Kidney epithelial cell (primary cell): ENCODE results near the gene SCUBE2. TPM values are rescaled to one million over a fixed set of nuclear protein-coding genes. Genes with fewer than 3 reads are reported as not detected.
A peak's percentile ranks its signal among the peaks of the same experiment; 100 is the strongest.

Experiments
- DNase-seq: peaks from one replicate; pipeline ENCODE4 v3.0.0-alpha.2; 2010; ENCODE audit warnings: low read depth
- H3K27me3 ChIP-seq: 2 replicates; pipeline ENCODE4 v1.6.0; 2011; ENCODE audit warnings: low read length; ENCODE audit not compliant: control insufficient read depth, insufficient read depth
- H3K36me3 ChIP-seq: 2 replicates; pipeline ENCODE4 v1.5.1; 2011; ENCODE audit warnings: low read length; ENCODE audit not compliant: control insufficient read depth, insufficient read depth
- H3K4me3 ChIP-seq: 2 replicates; pipeline ENCODE4 v1.5.1; 2011; ENCODE audit warnings: low read depth, mild to moderate bottlenecking, control low read depth, low read length
- total RNA-seq: library from RNA; depleted of rRNA; stranded (reverse); fragments of >200 nt; gene quantifications from 2 replicates; pipeline ENCODE4 v1.2.3, GENCODE V29; 2015
- TF ChIP-seq, protein P1 (sequence below): IDR thresholded peaks from 2 replicates; pipeline ENCODE4 v1.5.1; 2011; ENCODE audit warnings: mild to moderate bottlenecking, moderate library complexity, low read length, control low read depth, inconsistent platforms; ENCODE audit not compliant: insufficient read depth, poor library complexity, severe bottlenecking

The SCUBE2 gene
- total RNA-seq, 1 donor from 2014 or later = 1.3 TPM

DNA sequence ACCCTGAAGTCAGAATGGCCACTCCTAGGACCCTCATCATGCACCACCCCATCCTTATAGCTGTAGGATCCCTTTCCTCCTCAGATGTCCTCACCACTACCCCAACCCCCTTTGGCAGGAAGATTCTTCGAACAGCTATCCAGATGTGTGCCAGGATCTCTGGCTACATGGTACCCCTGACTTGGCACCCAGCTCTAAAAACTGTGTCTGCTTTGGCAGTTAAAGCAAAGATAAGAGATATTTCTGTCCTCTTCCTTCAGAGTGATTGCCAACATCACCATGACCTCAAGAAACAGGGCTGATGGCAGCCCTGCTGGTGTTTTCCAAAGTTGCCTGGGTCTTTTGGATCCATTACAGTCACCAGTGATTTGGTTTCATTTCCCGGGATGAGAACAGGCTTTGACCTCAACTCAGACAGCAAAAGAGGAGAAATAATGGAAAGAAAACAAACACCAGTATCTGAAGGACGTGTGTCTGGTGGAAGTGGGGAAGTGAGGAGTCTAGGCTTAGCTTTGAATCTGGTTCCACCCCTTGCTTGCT lies 83.3 kb downstream of the SCUBE2 start:
- TF ChIP-seq, protein P1, sequence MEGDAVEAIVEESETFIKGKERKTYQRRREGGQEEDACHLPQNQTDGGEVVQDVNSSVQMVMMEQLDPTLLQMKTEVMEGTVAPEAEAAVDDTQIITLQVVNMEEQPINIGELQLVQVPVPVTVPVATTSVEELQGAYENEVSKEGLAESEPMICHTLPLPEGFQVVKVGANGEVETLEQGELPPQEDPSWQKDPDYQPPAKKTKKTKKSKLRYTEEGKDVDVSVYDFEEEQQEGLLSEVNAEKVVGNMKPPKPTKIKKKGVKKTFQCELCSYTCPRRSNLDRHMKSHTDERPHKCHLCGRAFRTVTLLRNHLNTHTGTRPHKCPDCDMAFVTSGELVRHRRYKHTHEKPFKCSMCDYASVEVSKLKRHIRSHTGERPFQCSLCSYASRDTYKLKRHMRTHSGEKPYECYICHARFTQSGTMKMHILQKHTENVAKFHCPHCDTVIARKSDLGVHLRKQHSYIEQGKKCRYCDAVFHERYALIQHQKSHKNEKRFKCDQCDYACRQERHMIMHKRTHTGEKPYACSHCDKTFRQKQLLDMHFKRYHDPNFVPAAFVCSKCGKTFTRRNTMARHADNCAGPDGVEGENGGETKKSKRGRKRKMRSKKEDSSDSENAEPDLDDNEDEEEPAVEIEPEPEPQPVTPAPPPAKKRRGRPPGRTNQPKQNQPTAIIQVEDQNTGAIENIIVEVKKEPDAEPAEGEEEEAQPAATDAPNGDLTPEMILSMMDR = no peak
- peaks cover 26% of the 10 kb centered on the region for H3K27me3 ChIP-seq

DNA sequence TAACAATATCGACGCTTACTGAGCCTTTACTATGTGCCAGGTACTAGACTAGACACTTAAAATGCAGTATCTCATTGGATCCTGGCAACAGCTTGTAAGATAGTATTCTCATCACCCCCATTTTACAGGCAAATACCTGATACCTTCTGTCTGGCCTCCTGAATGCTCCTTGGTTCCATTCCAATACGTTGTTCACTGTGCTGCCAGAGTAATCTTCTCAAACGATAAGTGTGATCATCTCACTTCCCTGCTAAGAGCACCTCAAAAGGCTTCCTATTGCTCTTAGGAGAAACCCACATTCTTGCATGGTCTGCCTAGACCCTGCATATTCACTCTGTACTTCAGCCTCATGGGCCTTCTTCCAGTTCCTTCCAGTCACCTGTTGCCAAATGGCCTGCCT lies 86.3 kb downstream of the SCUBE2 start:
- TF ChIP-seq, protein P1 = no peak
- no peaks in the 10 kb centered on the region for H3K36me3 ChIP-seq
- H3K4me3 ChIP-seq = no peak overlapping the region
- H3K27me3 ChIP-seq = peaks cover 26% of the 10 kb centered on the region
- no peak for DNase-seq

More for the DNA sequence above, 83.3 kb downstream of the SCUBE2 start:
- Histone ChIP-seq H3K36me3 (no peaks in the 10 kb centered on the region), H3K4me3 (no peak overlapping the region)
- DNase-seq = no peak

DNA sequence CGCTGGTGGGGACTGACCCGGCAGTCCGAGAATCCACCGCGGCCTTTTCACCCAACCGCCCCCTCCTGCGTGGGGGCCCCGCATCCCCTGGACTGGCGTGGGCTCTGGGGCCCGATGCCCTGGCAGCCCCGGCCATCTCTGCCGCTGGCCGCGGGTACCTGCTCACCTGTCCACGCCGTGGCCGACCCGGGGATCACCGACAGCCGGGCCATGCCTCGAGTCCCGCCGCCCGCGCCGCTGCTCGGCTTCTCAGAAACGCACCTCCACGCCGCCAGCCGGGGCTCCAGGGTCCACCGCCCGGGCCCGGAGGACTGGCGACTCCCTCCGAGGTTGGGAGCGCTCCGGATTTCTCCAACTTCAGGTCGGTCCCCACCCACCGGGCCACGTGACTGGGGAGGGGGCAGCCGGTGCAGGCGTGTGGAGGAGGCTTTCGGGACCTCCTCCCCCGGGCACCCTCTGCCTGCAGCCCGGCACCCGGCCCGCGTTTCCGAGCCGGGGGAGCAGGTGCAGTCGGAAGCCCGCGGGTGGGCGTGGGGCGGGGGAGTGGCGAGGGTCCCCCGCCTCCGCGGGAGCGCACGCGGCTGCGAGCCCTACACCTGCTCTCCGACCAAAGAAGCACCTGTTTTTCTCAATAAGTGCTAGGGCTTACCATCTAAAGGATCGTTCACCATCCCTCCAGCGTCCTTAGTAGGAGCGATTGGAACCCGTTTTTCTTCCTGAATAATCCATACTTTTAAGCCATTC lies 87.0 kb downstream of the SCUBE2 start:
- no peaks in the 10 kb centered on the region for H3K36me3 ChIP-seq
- TF ChIP-seq, protein P1 = no peak
- H3K27me3 ChIP-seq = peaks cover 26% of the 10 kb centered on the region
- H3K4me3 ChIP-seq = peak overlapping the region; percentile 40
- no peak for DNase-seq

DNA sequence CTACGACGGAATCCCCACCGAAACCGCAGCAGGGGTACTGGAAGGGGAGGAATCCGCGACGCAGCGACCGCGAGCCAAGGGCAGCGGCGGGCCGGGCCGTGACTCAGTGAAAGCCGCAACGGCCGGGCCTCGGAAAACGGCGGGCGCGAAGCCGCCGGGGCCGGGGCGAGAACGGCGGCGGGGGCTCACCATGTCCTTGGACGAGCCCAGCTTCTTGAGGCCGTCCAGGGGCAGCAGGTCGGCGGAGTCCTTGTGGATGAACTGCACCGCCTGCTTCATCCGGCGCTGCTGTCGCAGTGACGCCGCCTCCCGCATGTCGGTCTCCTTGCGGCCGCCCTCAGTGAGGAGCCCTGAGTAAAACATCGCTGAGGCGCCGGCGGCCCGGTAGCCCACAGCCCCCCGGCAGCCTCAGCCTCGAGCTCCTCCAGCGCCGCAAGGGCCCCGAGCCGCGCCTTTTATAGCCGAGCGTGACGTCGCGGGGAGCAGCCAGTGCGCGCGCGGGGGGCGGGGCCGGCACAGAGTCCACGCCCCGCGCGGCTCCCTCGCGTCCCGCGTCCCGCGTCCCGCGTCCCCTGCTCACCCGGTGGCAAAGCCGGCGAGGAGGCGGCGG lies 87.7 kb downstream of the SCUBE2 start, which contains the start of gene NRIP3:
TSS of gene NRIP3 (minus strand) at position 429 of the 610 bp plus-strand sequence. CDS start at position 363, 66 bp downstream.
- H3K36me3 ChIP-seq = no peaks in the 10 kb centered on the region
- H3K27me3 ChIP-seq = peaks cover 26% of the 10 kb centered on the region
- TF ChIP-seq, protein P1 = no peak
- H3K4me3 ChIP-seq = peak within 1 kb of the TSS; percentile 40
- DNase-seq = no peak

DNA sequence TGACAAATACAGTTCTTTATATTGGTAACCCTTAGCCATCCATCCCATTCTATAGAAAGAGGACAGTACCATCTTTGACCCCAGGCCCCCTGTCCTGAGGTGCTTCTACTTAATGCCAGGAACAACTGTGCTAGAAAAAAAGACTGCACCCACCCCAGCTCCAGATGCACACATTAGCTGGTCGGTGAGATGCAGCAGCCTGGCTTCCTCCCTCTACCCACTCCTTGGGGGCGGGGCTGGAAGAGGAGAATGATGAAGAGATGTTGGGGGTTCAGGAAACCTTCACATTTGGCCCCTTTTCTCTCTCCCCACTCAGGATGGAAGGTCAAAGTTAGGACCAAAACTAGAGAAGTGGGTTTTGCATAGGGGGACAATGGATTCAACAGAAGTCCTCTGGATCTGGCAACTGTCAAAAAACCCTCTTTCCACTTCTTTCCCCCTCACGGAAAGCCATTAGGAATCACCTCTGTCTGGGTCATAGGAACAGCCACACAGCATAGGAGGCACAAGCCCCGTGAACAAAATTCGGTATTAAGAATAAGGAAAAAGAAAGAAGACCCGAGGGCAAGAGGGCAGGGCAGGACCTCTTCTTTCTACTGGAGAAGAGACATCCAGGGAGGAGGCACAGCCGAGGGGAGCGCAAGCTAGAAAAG lies 88.4 kb downstream of the SCUBE2 start:
- DNase-seq = no peak
- Histone ChIP-seq H3K27me3 (peaks cover 26% of the 10 kb centered on the region), H3K36me3 (no peaks in the 10 kb centered on the region), H3K4me3 (peak overlapping the region; percentile 40)
- TF ChIP-seq, protein P1 = no peak
